Body of pancreas (tissue), 4 donors: ENCODE measurements around the gene ANXA4.

Experiments used
- CTCF ChIP-seq, 7 experiments: fragments of 450-650 bp in 4 of 7; fragments of 200-600 bp in 3 of 7; sonication (generic) in 3 of 7; IDR thresholded peaks; one replicate each; pipeline ENCODE4 v1.5.1; 2016 to 2019; ENCODE audit warnings: antibody characterized with exemption in 7 of 7
- POLR2A ChIP-seq, 3 donors: fragments of 450-650 bp; IDR thresholded peaks; one replicate each; pipeline ENCODE4 v1.6.1; 2016; ENCODE audit warnings: antibody characterized with exemption in 3 of 3, mild to moderate bottlenecking in 2 of 3

GRCh38 chr2:69709290-69709689 is 32.6 kb upstream of the ANXA4 start:
- TF ChIP-seq CTCF (IDR thresholded peaks at IDR 0.05): no peak
- no peak for TF ChIP-seq POLR2A (IDR thresholded peaks at IDR 0.05)
